Left kidney (tissue), 8 donors: ENCODE measurements around the gene PSMG3. TPM values are rescaled to one million over a fixed set of nuclear protein-coding genes. Genes with fewer than 3 reads are reported as not detected.

Experiments
- DNase-seq: peaks from one replicate; pipeline ENCODE4 v3.0.0-alpha.2; 2013
- long read RNA-seq, 8 donors: transcript quantifications; one replicate each; lab custom pipeline, GENCODE V29; 2026
- polyA plus RNA-seq: library from polyadenylated mRNA; unstranded; fragments of 120-200 nt; gene quantifications from one replicate; pipeline ENCODE4 v1.2.1, GENCODE V29; 2013; ENCODE audit not compliant: insufficient read length

PSMG3 gene
- polyA plus RNA-seq = 31.5 TPM
- long read RNA-seq, donor 1, transcript PSMG3-203 (3 exons, 774 nt) = minor isoform, 9 of 64 reads
- long read RNA-seq, donor 1, transcript PSMG3-202 (2 exons, 1,391 nt) = major isoform, 38 of 64 reads
- long read RNA-seq, donor 1, partial matches to known transcripts = 17 of 64 reads
- long read RNA-seq, donor 1, other reads (novel, unspliced or antisense) = 0 of 64 reads
- long read RNA-seq, donor 2, transcript PSMG3-203 (3 exons, 774 nt) = minor isoform, 7 of 54 reads
- long read RNA-seq, donor 2, transcript PSMG3-202 (2 exons, 1,391 nt) = major isoform, 47 of 54 reads
- long read RNA-seq, donor 2, partial matches to known transcripts = 0 of 54 reads
- long read RNA-seq, donor 2, other reads (novel, unspliced or antisense) = 0 of 54 reads
- long read RNA-seq, donor 3, transcript PSMG3-202 (2 exons, 1,391 nt) = major isoform, 36 of 44 reads
- long read RNA-seq, donor 3, transcript PSMG3-203 (3 exons, 774 nt) = minor isoform, 8 of 44 reads
- long read RNA-seq, donor 3, partial matches to known transcripts = 0 of 44 reads
- long read RNA-seq, donor 3, other reads (novel, unspliced or antisense) = 0 of 44 reads
- long read RNA-seq, donor 4, transcript PSMG3-202 (2 exons, 1,391 nt) = major isoform, 5 of 16 reads
- long read RNA-seq, donor 4, partial matches to known transcripts = 8 of 16 reads
- long read RNA-seq, donor 4, other reads (novel, unspliced or antisense) = 0 of 16 reads
- long read RNA-seq, donor 5, transcript PSMG3-202 (2 exons, 1,391 nt) = major isoform, 104 of 120 reads
- long read RNA-seq, donor 5, transcript PSMG3-203 (3 exons, 774 nt) = minor isoform, 16 of 120 reads
- long read RNA-seq, donor 5, partial matches to known transcripts = 0 of 120 reads
- long read RNA-seq, donor 5, other reads (novel, unspliced or antisense) = 0 of 120 reads
- long read RNA-seq, donor 6, transcript PSMG3-202 (2 exons, 1,391 nt) = major isoform, 35 of 53 reads
- long read RNA-seq, donor 6, transcript PSMG3-203 (3 exons, 774 nt) = minor isoform, 12 of 53 reads
- long read RNA-seq, donor 6, partial matches to known transcripts = 6 of 53 reads
- long read RNA-seq, donor 6, other reads (novel, unspliced or antisense) = 0 of 53 reads
- long read RNA-seq, donor 7, transcript PSMG3-202 (2 exons, 1,391 nt) = major isoform, 50 of 63 reads
- long read RNA-seq, donor 7, transcript PSMG3-203 (3 exons, 774 nt) = minor isoform, 13 of 63 reads
- long read RNA-seq, donor 7, partial matches to known transcripts = 0 of 63 reads
- long read RNA-seq, donor 7, other reads (novel, unspliced or antisense) = 0 of 63 reads
- long read RNA-seq, donor 8, transcript PSMG3-202 (2 exons, 1,391 nt) = major isoform, 18 of 21 reads
- long read RNA-seq, donor 8, partial matches to known transcripts = 0 of 21 reads
- long read RNA-seq, donor 8, other reads (novel, unspliced or antisense) = 0 of 21 reads

- peak; percentile 86 for DNase-seq
Observed at GRCh38 chr7:1569833-1570632, at the start of gene PSMG3. PSMG3 (minus strand) TSS chr7:1570032; CDS start chr7:1569339, 693 bp downstream.

- DNase-seq = no peak
Observed at GRCh38 chr7:1618475-1618874, 48.6 kb upstream of the PSMG3 start.

GRCh38 chr7:1617957-1618356, 48.1 kb upstream of the PSMG3 start:
- no peak for DNase-seq

- DNase-seq = no peak
Observed at GRCh38 chr7:1616741-1617140, 46.9 kb upstream of the PSMG3 start.

- no peak for DNase-seq
Observed at GRCh38 chr7:1611708-1612241, 41.9 kb upstream of the PSMG3 start.

- DNase-seq = no peak
Observed at GRCh38 chr7:1610678-1611302, 41.0 kb upstream of the PSMG3 start.

GRCh38 chr7:1610013-1610677, 40.3 kb upstream of the PSMG3 start:
- no peak for DNase-seq

GRCh38 chr7:1609023-1609422, 39.2 kb upstream of the PSMG3 start:
- DNase-seq = no peak

GRCh38 chr7:1608318-1608717, 38.5 kb upstream of the PSMG3 start:
- no peak for DNase-seq

GRCh38 chr7:1607696-1608095, 37.9 kb upstream of the PSMG3 start:
- DNase-seq = no peak

GRCh38 chr7:1607001-1607400, 37.2 kb upstream of the PSMG3 start:
- DNase-seq = no peak

- DNase-seq = no peak
Observed at GRCh38 chr7:1604383-1604782, 34.6 kb upstream of the PSMG3 start.

GRCh38 chr7:1603346-1604225, 33.8 kb upstream of the PSMG3 start:
- no peak for DNase-seq

GRCh38 chr7:1602386-1602785, 32.6 kb upstream of the PSMG3 start:
- DNase-seq = no peak

- no peak for DNase-seq
Observed at GRCh38 chr7:1601956-1602355, 32.1 kb upstream of the PSMG3 start.

GRCh38 chr7:1599640-1600395, 30.0 kb upstream of the PSMG3 start:
- DNase-seq = no peak

- DNase-seq = no peak
Observed at GRCh38 chr7:1598961-1599639, 29.3 kb upstream of the PSMG3 start.
